Epithelial cell of prostate (primary cell): ENCODE measurements around the gene PCYOX1L.
A peak's percentile ranks its signal among the peaks of the same experiment; 100 is the strongest.

Source experiments
- DNase-seq: peaks from one replicate; pipeline ENCODE4 v3.0.0-alpha.2; 2011; ENCODE audit warnings: low read depth, low spot score
- H3K27ac ChIP-seq: fragments of 450-650 bp; 2 replicates; pipeline ENCODE4 v1.5.1; 2017; ENCODE audit warnings: mild to moderate bottlenecking

The PCYOX1L gene

DNA sequence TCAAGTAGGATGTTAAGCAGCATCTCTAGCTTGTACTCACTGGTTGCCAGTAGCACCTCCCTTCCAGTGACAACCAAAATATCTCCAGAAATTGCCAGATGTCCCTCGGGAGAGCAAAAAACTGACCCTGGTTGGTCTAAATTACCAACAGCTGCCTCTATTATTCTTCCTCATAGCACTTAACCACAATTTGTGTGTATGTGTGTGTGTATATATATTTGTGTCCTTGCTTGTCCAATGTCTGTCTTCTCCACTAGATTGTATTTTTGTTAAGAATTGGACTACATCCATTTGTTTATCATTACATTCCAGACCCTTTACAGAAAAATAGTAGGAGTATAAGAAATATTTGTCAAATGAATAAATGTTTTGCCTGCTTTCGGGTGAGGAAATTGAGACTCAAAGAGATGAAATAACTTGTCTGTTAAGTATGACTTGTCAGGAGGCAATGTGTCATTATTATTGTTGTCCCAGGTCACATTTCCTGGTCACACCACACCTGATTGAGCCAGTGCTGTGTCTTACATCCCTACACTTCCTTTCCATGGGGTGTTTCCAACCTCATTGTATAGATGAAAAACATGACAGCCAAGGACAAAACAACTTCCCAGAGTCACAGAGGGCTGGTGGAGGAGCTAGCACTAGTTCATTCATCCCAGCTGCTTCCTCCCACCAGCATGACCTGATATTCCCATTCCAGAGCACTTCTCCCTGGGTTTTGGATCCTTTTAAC, 24.0 kb upstream of the PCYOX1L start:
- peak; percentile 89 for DNase-seq
- peak overlapping the region; percentile 96 for H3K27ac ChIP-seq

- DNase-seq: no peak
Measured at GRCh38 chr5:149337736-149338135, 20.1 kb upstream of the PCYOX1L start.

GRCh38 chr5:149338364-149338763, 19.5 kb upstream of the PCYOX1L start:
- no peak for DNase-seq
- H3K27ac ChIP-seq: peak overlapping the region; percentile 46

More at GRCh38 chr5:149337736-149338135, 20.1 kb upstream of the PCYOX1L start:
- peak overlapping the region; percentile 46 for H3K27ac ChIP-seq

GRCh38 chr5:149340920-149341319, 16.9 kb upstream of the PCYOX1L start:
- H3K27ac ChIP-seq: no peak overlapping the region
- no peak for DNase-seq

- no peak for DNase-seq
- no peak overlapping the region for H3K27ac ChIP-seq
Measured at GRCh38 chr5:149341876-149342275, 16.0 kb upstream of the PCYOX1L start.

GRCh38 chr5:149344151-149344550, 13.7 kb upstream of the PCYOX1L start:
- DNase-seq: no peak
- H3K27ac ChIP-seq: peak overlapping the region; percentile 81

- DNase-seq: peak; percentile 88
- H3K27ac ChIP-seq: peak within 1 kb of the TSS; percentile 81
Measured at GRCh38 chr5:149345147-149345891, 12.5 kb upstream of the PCYOX1L start, which contains the start of gene GRPEL2. Gene GRPEL2 (plus strand): TSS chr5:149345499. CDS start chr5:149345540, 41 bp downstream.

GRCh38 chr5:149345892-149346222, 12.0 kb upstream of the PCYOX1L start:
- no peak for DNase-seq
- H3K27ac ChIP-seq: peak overlapping the region; percentile 81

GRCh38 chr5:149348518-149348917, 9.3 kb upstream of the PCYOX1L start:
- no peak for DNase-seq
- H3K27ac ChIP-seq: peak overlapping the region; percentile 81

GRCh38 chr5:149349382-149349781, 8.5 kb upstream of the PCYOX1L start:
- H3K27ac ChIP-seq: peak overlapping the region; percentile 81
- no peak for DNase-seq

- no peak for DNase-seq
- no peak overlapping the region for H3K27ac ChIP-seq
Measured at GRCh38 chr5:149352169-149352568, 5.7 kb upstream of the PCYOX1L start.

- DNase-seq: no peak
- H3K27ac ChIP-seq: peak overlapping the region; percentile 61
Measured at GRCh38 chr5:149353911-149354310, 3.9 kb upstream of the PCYOX1L start.

DNA sequence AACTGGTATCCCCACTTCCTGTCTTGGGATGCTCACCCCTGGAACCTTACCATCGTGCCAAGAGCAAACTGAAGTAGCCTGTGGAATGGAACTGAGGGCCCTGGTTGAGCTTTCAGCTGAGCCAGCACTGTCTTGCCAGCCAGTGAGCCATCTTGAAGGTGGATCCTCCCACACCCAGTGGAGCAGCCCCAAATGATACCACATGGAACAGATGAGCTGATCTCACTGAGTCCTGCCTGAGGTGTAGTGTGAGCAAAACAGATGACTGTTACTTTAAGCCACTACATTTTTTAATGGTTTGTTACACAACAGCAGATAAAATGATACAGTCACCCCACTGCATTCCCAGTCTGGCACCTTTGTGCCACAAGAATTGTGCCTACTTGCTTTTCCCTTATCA, 2.2 kb upstream of the PCYOX1L start:
- DNase-seq: peak; percentile 40
- peak overlapping the region; percentile 61 for H3K27ac ChIP-seq

GRCh38 chr5:149356391-149356790, 1.5 kb upstream of the PCYOX1L start:
- no peak for DNase-seq
- peak overlapping the region; percentile 61 for H3K27ac ChIP-seq

DNA sequence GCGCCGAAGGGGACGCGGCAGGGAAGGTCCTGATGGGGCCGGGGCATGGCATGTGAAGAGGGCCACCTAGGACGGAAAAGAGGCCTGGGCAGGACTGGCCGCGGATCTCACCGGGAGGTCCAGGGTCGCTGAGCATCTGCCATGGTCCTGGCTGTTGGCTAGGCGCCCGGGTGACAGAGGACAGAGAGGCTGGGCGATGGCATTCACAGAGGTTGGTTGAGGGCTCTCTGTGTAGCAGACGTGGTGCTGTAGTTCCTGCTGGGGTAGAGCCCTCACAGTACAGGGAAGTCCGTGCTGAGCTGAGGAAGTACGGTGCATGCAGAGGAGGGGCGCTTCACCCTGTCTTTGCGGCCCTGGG, 427 bp downstream of the PCYOX1L start:
- DNase-seq: no peak
- H3K27ac ChIP-seq: no peak overlapping the region

DNA sequence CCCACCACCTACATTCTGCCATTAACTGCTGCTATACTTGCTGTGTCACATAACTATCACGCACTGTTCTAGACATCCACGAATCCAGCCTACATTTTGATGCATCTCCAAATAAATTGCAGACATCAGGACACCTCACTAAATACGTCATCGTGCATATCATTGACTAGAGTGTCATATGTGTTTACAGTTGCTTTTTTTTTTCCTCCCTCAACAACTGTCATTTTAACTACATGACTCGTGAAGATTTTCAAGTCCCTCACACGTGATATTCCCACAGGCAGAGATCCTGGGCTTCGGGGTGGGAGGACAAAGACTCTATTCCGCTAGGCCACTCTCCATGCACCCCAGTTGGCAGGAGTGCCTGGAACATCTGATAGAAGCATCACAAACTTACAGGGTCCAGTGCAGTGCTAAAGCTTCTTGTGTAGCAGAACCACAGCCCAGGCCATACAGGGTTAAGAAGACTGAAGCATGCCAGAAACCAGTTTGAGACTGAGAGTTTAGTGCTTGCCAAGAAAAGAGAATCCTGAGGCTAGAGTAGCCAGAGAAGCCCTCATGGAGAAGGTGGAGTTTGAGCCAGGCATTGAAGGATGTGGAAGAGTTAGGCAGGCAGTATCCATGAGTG, 1.1 kb downstream of the PCYOX1L start:
- DNase-seq: no peak
- H3K27ac ChIP-seq: no peak overlapping the region

- no peak for DNase-seq
- H3K27ac ChIP-seq: no peak overlapping the region
Measured at GRCh38 chr5:149360272-149360671, 2.4 kb downstream of the PCYOX1L start.

- H3K27ac ChIP-seq: no peak overlapping the region
- no peak for DNase-seq
Measured at GRCh38 chr5:149362541-149362940, 4.7 kb downstream of the PCYOX1L start.

GRCh38 chr5:149363358-149363757, 5.5 kb downstream of the PCYOX1L start:
- H3K27ac ChIP-seq: no peak overlapping the region
- no peak for DNase-seq

DNA sequence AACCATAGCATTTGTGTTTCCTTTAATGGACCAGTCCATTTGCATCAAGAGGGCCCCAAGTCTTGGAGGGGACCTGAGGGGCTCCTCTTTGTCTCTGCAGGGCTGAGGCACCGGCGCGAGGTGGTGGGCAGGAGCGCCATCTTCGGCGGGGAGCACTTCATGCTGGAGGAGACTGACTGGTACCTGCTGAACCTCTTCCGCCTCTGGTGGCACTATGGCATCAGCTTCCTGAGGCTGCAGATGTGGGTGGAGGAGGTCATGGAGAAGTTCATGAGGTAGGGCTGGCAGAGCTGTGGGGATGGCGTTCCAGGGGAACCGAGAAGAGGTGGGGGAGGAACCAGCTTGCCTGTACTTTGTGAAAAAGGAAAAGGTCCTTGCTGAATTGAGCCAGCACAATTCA, 6.1 kb downstream of the PCYOX1L start:
- no peak overlapping the region for H3K27ac ChIP-seq

DNA sequence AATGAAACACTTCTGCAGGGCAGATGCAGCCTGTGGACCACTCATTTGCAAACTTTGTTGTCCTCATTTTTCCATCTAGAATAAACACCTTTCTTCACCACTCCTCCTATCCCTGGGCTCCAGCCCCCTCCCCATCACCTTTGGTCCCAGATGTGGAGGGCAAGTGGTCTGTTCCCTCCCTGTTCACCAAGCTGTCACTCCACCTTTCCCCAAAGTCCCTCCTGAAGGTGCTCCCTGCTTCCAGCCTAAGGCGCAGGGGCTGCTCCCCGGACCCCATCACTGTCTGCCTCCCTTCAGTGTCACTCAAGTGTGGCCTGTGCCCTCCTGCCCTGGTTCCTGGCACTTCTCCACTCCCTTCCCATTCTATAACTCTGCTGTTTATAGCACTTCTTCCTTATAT, 6.9 kb downstream of the PCYOX1L start:
- peak overlapping the region; percentile 31 for H3K27ac ChIP-seq
- DNase-seq: no peak

More for the DNA sequence above, 6.1 kb downstream of the PCYOX1L start:
- DNase-seq: no peak
